Subcutaneous preadipocyte (primary cell): ENCODE data around the gene CEP85L. TPM values are rescaled to one million over a fixed set of nuclear protein-coding genes. Genes with fewer than 3 reads are reported as not detected.

ENCODE experiments used
- total RNA-seq: library from RNA; depleted of rRNA; stranded (reverse); fragments of >200 nt; gene quantifications from 2 replicates; pipeline ENCODE4 v1.2.3, GENCODE V29; 2012

The CEP85L gene
- total RNA-seq, result 10.3 and 13.7 TPM in 2 replicates

DNA sequence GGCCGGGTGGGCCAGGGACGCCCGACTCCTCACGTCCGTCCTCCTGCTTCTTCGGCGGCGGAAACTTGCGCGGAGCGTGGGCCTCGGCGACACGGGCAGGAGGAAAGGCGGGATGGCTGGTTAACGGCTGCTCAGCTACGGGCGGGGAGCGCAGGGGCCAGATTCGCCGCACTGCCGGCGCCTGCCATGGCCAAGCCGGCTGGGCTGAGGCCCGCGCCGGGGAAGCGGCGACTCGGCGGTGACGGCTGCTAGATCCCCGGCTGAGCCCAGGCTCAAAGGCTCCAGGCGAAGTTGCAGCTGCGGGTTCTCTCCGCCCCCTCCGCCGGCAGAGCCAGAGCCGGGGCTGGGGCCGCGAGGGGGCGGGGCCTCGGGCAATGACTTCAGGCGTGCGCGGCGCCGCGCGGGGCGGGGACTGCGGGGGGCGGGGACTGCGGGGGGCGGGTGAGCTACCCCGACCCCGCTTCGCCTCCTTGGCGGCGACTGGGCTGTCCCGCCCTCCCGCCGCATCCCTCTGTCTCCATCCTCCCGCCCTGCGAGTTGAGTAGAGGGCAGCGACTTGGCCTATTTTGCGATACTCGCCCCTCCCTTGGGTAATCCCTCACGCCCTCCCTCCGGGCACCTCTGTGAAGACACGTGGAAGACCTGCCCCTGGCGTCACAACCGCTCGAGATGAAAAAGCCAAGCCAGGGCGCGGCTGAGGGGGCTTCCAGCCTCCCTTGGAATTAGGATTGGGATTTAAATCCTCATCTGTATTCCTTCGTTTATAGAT lies at the start of gene CEP85L:
Gene CEP85L, minus strand, starts transcription at position 310 of the 769 bp plus-strand sequence. CDS start 322 bp downstream, outside the sequence.

DNA sequence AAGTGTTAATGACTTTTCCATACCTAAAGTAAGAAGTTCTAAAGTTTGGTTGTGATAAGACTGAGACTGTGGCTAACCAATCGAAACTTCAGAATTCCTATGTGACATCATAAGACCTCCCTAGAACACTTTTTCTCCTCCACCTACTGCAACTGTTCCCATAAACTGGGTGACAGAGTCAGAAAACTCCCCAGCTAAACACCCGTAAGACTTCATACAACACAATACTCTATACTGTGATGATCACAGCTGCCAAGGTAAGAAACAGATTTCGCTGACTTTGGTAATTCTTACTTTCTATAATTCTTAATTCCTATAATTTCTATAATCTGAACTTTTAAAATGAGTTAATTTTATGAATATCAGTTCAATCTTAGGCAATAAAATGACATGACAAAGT lies 103.3 kb downstream of the CEP85L start, which contains the start of gene PLN:
Gene PLN, plus strand, starts transcription at position 161 of the 400 bp plus-strand sequence. CDS start 10,626 bp downstream, outside the sequence.

Other genes with a start within 250 kb of the CEP85L start
- not detected in 2 replicates for gene PLN, start 103.3 kb downstream of the CEP85L start, total RNA-seq
- 10.3 and 14.7 TPM in 2 replicates for gene ASF1A, start 242.6 kb upstream of the CEP85L start, total RNA-seq